Measurements from ENCODE around the gene AMIGO1.

AMIGO1 gene

DNA sequence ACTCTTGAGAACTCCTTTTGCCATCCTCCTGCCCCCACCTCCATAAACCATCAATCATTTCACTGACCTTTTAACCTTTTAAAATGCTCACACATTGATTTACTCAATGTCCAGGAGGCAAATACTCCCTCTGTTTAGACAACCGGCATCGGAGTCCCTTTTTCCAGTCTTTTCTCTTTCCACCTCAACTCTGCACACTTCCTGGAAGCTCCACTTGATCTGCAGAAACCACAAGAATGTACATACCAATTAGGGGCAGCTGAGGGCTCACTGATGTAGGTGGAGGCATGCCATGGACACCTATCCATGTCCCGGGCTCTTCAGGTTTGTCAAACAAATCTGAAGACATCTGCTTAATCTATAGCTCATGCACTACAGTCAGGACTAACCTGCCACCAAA, 5.3 kb upstream of the AMIGO1 start:
- no peak for DNase-seq (ENCODE audit: low read depth)
- TF ChIP-seq, protein P1, sequence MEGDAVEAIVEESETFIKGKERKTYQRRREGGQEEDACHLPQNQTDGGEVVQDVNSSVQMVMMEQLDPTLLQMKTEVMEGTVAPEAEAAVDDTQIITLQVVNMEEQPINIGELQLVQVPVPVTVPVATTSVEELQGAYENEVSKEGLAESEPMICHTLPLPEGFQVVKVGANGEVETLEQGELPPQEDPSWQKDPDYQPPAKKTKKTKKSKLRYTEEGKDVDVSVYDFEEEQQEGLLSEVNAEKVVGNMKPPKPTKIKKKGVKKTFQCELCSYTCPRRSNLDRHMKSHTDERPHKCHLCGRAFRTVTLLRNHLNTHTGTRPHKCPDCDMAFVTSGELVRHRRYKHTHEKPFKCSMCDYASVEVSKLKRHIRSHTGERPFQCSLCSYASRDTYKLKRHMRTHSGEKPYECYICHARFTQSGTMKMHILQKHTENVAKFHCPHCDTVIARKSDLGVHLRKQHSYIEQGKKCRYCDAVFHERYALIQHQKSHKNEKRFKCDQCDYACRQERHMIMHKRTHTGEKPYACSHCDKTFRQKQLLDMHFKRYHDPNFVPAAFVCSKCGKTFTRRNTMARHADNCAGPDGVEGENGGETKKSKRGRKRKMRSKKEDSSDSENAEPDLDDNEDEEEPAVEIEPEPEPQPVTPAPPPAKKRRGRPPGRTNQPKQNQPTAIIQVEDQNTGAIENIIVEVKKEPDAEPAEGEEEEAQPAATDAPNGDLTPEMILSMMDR (conservative IDR thresholded peaks at IDR 0.05; ENCODE audit: low read depth, low read length): no peak
- H3K4me3 ChIP-seq (ENCODE audit: low read depth, low read length): no peak overlapping the region

DNA sequence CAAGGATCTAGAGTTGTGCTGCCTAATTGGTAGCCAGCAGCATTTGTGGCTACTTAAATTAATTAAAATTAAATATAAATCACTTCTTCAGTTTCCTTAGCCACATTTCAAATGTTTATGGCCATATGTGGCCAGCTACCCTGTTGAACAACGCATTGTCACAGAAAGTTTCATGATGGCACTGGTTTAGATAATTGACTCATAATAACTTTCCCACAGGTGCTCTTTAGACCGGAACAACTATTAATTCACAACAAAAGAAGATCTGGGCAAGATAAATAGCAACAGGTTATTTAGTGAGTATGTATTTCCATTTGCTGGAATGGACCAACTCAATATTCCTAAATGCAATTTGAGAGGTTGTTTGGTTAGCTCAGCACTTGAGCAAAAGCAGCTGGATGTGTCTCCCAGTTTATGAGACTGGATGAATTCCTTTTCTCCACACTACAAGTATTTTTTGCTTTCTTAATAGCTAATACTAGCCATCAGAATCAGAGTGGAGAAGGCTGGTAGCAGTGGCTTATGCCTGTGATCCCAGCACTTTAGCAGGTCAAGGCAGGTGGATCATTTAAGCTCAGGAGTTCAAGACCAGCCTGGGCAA, 3.7 kb upstream of the AMIGO1 start:
- DNase-seq (ENCODE audit: low read depth): no peak
- TF ChIP-seq, protein P1 (conservative IDR thresholded peaks at IDR 0.05; ENCODE audit: low read depth, low read length): no peak

DNA sequence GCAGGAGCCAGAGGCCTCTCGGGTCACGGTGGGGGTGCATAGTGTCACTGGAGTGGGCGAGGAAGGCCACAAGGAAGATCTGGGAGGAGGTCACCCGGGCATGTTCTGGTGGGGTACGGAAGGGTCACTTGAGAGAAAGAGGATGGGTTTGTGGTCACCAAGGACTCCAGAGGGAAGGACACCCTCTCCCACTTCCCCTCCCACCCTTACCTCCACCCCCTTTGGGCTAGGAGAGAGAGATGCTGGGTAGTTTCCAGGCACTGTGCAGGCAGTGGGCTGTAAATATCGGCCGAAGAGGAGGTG, 703 bp downstream of the AMIGO1 start:
- peak overlapping the region; percentile 64 for H3K4me3 ChIP-seq (ENCODE audit: low read depth, low read length)
- TF ChIP-seq, protein P1 (conservative IDR thresholded peaks at IDR 0.05; ENCODE audit: low read depth, low read length): no peak
- DNase-seq (ENCODE audit: low read depth): no peak

More for the DNA sequence above, 3.7 kb upstream of the AMIGO1 start:
- no peak overlapping the region for H3K4me3 ChIP-seq (ENCODE audit: low read depth, low read length)

DNA sequence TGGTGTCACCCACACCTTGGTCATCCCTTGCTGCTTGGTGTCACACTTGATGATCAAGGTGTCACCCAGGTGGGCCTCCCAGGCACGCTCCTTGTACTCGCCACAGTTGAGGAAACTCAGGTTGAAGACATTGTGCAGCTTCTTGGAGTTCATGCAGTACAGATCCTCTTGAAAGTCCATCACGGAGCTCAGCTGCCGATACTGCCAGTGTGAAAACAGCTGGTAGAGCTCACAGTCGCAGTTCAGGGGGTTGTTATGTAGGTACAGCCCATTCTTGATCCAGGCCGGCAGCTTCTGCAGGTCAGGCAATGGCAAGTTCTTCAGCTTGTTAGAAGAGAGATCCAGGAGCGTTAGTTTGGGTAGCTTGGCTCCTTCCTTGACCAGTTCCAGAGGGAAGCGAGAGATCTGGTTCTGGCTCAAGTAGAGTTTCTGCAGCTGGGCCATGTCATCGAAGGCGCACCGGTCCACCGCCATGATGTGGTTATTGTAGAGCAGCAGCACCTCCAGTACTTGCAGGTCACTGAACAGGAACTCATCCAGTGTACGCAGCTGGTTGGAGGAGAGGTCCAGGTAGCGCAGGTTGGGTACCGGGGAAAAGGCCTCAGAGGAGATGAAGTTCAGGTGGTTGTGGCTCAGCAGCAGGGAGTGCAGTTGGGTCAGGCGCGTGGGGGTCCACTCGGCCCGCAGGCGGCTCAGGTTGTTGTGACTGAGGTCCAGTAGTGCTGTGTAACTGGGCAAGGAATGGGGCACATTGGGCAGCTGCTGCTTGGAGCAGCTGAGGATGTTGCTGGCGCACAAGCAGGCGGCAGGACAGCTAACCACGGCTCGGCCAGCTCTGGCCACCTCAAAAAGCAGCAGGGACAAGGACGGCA, 1.3 kb downstream of the AMIGO1 start:
- DNase-seq (ENCODE audit: low read depth): no peak
- no peak overlapping the region for H3K4me3 ChIP-seq (ENCODE audit: low read depth, low read length)
- TF ChIP-seq, protein P1 (conservative IDR thresholded peaks at IDR 0.05; ENCODE audit: low read depth, low read length): no peak

DNA sequence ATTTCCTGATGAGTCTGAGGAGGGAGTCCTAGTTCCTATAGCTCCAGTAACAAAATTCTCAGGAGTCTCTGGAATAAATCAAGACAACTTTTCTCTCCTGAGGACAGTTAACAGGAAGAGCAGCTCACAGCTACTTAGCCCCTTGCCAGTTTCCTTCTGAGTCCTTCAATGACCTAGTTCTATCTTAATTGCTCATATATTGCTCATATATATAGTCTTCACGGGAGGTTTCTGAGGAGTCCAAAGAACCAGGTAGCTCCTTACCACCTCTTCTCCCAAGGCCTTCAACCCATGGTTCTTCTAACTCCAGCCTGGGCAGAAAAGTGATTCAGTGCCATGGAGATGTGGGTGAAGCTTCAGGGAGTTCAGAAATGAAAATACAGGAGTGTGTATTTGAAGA, 4.6 kb downstream of the AMIGO1 start:
- TF ChIP-seq, protein P1 (conservative IDR thresholded peaks at IDR 0.05; ENCODE audit: low read depth, low read length): no peak
- no peak for DNase-seq (ENCODE audit: low read depth)
- no peak overlapping the region for H3K4me3 ChIP-seq (ENCODE audit: low read depth, low read length)

DNA sequence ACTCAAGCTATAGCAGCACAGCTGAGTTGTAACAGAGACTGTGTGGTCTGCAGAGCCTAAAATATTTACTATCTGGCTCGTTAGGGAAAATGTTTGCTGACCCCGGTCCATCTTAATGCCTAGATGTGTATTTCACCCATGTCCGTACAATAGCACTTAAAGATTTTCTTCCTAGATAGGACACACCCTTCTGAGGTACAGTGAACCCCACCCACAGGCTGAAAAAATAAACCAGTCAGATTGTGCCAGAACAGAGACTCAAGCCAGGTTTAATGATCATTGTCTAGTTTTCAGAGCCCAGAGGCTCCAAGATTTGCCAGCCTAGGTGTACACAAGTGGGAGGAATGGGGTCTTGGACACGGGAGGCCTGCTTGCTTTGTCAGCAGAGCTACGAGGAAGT, 5.6 kb downstream of the AMIGO1 start:
- TF ChIP-seq, protein P1 (conservative IDR thresholded peaks at IDR 0.05; ENCODE audit: low read depth, low read length): no peak
- DNase-seq (ENCODE audit: low read depth): no peak
- H3K4me3 ChIP-seq (ENCODE audit: low read depth, low read length): no peak overlapping the region
